ENCODE results near the gene CCNT1.

DNA sequence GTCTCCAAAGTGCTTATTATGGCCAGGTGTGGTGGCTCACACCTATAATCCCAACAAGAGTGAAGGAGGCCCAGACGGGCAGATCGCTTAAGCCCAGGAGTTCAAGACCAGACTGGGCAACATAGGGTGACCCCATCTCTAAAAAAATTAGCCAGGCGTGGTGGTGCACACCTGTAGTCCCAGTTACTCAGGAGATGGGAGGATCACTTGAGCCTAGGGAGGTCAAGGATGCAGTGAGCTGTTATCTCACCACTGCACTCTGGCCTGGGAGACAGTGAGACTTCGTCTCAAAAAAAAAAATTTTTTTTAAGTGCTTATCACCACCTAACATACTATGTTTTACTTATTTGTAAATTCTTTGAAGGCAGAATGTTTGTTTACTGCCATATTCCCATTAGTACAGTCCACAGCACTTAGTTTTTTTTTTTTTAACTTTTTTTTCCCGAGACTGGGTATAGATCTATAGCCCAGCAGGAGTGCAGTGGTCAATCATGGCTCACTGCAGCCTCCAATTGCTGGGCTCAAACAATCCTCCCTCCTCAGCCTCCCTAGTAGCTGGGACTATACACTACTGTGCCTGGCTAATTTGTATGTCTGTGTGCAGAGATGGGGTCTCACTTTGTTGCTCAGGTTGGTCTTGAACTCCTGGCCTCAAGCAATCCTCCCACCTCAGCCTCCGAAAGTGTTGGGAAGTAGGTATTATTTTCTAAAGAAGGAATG is 29.7 kb downstream of the CCNT1 start:
- TF ChIP-seq, protein P1, sequence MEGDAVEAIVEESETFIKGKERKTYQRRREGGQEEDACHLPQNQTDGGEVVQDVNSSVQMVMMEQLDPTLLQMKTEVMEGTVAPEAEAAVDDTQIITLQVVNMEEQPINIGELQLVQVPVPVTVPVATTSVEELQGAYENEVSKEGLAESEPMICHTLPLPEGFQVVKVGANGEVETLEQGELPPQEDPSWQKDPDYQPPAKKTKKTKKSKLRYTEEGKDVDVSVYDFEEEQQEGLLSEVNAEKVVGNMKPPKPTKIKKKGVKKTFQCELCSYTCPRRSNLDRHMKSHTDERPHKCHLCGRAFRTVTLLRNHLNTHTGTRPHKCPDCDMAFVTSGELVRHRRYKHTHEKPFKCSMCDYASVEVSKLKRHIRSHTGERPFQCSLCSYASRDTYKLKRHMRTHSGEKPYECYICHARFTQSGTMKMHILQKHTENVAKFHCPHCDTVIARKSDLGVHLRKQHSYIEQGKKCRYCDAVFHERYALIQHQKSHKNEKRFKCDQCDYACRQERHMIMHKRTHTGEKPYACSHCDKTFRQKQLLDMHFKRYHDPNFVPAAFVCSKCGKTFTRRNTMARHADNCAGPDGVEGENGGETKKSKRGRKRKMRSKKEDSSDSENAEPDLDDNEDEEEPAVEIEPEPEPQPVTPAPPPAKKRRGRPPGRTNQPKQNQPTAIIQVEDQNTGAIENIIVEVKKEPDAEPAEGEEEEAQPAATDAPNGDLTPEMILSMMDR (conservative IDR thresholded peaks at IDR 0.05; ENCODE audit: low read depth, low read length) = no peak
- no peak for TF ChIP-seq EZH2 (IDR thresholded peaks at IDR 0.05; ENCODE audit: borderline replicate concordance, low read depth, low read length, poor library complexity, severe bottlenecking)

All from A673 (cell line).